Muscle of back (tissue), 11 donors: ENCODE data around the gene IGFALS. TPM values are rescaled to one million over a fixed set of nuclear protein-coding genes. Genes with fewer than 3 reads are reported as not detected.

Experiments used
- DNase-seq, 3 donors: peaks; one replicate each; pipeline versions ENCODE4 v3.0.0 to v3.0.0-alpha.2; 2013
- polyA plus RNA-seq, 10 donors: library from polyadenylated mRNA; unstranded; fragments of 120-200 nt; gene quantifications; one replicate each; pipeline ENCODE4 v1.2.1, GENCODE V29; 2013; ENCODE audit not compliant: insufficient read length in 10 of 10

IGFALS gene
- polyA plus RNA-seq, 10 donors: 0.21 to 0.49 (median 0.26) TPM; not detected in 1

- DNase-seq: no peak
Measured at GRCh38 chr16:1776991-1777374, 16.5 kb downstream of the IGFALS start.

GRCh38 chr16:1776672-1776955 lies 16.9 kb downstream of the IGFALS start:
- DNase-seq: no peak

DNA sequence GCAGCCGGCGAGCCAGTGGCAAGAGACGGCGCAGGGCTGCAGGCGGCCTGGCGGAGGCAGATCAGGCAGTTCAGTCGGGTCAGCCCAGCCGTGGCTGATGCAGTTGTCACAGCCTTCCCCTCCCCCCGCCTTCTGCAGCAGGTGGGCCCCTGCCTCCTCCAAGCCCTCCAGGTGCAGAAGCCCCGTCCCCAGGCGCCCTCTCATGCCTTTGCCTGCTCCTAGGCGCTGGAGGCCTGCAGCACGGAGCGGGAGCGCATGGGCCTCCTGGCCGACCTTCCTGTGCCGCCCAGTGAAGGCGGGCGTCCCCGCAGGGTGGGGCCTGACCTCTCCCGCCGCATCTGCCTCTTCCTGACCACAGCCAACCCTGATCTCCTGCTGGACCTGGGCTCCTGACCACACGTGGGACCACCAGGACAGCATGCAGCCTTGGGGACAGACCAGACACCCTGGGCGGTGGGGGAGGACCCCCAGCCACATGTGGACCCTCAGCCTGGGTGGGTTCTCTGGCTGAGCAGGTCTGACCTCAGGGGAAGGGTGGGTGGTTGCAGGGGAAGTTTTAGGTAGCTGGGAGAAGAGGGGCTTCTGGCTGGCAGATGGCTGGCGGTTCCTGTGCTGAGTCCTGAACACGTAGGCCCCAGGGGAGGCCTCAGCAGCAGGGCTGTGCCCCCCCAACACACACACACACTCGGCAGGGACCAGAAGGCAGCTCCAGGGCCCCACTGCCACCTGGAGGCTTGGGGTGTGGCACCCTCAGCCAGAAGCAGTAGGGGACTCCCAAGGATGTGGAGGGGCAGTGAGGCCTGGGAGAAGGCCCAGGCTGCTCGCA lies 17.4 kb downstream of the IGFALS start:
- DNase-seq: no peak

- no peak for DNase-seq
Measured at GRCh38 chr16:1775006-1775845, 18.3 kb downstream of the IGFALS start.

GRCh38 chr16:1774448-1774780 lies 19.1 kb downstream of the IGFALS start:
- no peak for DNase-seq

DNA sequence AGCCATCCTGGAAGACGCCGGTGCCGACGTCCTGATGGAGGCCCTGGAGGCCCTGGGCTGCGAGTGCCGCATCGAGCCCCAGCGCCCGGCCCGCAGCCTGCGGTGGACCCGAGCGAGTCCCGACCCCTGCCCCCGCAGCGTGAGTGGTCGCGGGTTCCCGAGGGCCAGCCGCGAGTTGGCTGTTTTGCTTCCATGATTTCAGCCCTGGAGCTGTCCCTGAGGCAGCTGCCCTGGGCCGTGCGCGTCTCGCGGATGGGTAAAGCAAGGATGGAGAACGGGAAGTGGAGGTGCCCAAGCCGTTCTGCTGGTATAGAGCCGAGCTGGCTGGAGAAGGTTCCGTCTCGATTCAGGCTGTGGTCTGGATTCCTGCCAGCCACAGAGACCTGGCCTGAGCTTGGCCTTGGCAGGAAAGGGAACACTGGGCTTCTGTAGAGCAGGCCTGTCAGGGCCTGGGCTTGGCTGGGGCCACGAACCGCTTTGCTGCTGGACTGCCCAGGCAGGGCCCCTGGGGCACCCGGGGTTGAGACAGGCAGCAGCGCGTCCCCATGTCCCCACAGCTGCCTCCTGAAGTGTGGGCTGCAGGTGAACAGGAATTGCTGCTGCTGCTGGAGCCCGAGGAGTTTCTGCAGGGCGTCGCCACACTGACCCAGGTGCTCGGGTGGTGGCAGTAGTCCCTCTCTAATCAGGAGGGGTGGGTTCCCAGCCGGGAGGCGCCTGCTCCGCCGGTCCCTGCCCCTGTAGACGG lies 19.6 kb downstream of the IGFALS start:
- no peak for DNase-seq

DNA sequence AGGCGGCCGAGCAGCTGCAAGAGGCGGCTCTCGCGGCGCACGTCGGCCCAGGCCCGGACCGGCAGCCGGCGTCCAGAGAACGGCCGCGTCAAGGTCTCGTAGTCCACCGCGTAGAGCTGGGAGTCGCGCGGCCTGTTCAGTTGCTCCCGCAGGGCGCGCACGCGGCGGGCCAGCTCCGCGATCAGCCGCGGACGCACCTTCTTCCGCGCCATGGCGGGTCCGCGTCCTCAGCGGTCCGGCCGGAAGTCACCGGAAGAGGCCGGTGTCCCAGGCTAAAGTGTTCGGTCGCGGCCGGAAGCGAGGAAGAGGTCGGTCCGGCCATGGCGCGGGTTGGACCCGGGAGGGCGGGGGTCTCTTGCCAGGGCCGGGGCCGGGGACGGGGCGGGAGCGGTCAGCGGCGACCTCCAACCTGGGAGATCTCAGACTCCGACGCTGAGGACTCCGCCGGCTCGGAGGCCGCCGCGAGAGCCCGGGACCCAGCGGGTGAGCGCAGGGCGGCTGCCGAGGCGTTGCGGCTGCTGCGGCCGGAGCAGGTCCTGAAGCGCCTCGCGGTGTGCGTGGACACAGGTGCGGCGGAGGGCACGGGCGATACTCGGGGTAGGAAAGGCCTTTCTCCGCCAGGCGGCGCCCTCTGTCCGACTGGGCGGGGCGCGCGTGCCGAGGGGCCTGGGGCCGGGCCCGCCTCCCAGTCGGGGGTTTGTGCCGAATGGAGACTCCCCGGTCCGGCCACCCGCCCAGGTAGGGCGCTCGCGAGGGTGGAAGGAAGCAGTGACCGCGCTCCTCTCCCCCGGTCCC lies 20.4 kb downstream of the IGFALS start, which contains the start of gene MRPS34:
TSS of gene MRPS34 (minus strand) at position 227 of the 795 bp plus-strand sequence. CDS start at position 212, 15 bp downstream.
- DNase-seq: peak; percentile 81 to 94 (median 90)

DNA sequence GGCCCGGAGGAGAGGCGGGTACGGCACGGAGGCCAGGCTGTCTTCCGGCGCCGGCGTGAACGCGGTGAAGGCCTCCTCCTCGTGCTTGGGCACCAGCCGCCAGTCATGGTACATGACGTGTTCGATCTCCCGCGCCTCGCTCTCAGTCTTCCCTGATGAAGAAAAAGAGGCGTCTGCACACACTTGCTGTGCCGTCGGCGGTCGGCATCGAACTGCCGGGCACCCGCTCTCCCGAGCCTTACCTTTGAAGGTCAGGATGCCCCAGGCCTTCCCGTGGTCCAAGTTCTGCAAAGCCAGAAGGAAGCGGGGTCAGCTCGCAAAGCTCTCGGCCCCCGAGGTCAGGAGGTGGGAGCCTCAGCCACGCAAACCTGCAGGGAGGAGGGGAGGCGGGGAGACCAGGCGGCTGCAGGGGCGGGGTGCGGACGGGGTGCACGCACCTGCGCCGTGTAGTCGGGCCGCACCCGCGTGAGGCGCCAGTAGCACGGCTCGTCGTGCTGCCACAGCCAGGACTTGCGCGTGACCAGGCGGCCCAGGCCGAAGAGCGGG lies 21.1 kb downstream of the IGFALS start, which contains the start of gene EME2:
TSS of gene EME2 (plus strand) at position 449 of the 546 bp plus-strand sequence. CDS start 418 bp downstream, outside the sequence.
- no peak for DNase-seq

DNA sequence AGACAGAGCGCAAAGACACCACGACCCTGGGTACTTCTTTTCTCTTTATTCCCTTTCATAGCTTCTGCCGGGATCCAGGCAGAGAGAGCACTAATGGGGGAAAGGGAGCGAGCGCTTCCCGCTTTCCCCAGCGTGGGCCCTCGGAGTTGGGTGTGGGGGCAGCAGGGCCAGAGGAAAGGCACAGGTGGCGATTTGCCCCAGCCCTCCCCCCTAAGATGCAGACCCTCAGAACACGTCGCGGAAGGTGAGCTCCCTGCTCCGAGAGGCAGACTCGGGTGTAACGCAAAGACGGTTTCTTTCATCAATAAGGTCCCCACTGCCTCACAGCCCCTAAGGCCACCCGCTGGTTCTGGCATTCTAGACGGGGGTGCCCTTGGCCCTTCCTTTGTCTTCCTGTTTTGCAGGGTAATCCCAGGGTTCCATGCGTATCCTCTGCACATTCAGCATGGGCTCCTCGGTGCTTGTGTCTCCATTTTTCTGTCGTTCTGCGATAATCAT lies 21.6 kb downstream of the IGFALS start:
- DNase-seq: peak in 1 of 3 donors; percentile 44

DNA sequence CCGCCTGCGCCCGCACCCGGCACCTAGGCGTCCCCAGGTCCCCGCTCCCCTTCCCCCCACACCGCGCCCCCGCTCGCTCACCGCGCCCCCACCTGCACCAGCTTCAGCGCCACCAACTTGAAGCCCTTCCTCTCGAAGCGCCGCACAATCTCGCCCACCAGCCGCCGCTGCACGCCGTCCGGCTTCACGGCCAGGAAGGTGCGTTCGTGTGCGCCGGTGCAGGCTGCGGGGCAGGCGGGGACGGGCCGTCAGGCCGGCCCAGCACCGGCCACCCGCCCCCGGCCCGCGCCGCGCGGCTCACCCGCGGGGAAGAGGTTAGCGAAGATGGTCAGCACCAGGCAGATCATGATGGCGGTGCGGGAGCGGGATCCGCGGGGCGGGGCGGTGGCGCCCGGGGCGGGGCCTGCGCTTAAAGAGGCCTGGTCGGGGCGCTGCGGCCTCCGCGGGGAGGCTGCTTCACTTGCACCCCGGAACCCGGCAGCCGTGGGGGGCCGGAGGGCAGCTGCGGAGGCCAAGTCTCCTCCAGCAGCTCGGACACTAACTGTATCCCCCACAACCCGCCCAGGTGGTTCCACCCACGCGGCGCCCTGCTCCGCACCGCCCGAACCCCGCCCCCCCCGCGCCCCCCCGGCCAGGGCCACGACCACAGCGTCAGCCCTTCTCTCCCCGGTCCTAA lies 22.2 kb downstream of the IGFALS start, which contains the start of gene NME3:
TSS of gene NME3 (minus strand) at position 356 of the 676 bp plus-strand sequence. CDS start at position 347, 9 bp downstream.
- peak; percentile 44 to 91 (median 80) for DNase-seq

DNA sequence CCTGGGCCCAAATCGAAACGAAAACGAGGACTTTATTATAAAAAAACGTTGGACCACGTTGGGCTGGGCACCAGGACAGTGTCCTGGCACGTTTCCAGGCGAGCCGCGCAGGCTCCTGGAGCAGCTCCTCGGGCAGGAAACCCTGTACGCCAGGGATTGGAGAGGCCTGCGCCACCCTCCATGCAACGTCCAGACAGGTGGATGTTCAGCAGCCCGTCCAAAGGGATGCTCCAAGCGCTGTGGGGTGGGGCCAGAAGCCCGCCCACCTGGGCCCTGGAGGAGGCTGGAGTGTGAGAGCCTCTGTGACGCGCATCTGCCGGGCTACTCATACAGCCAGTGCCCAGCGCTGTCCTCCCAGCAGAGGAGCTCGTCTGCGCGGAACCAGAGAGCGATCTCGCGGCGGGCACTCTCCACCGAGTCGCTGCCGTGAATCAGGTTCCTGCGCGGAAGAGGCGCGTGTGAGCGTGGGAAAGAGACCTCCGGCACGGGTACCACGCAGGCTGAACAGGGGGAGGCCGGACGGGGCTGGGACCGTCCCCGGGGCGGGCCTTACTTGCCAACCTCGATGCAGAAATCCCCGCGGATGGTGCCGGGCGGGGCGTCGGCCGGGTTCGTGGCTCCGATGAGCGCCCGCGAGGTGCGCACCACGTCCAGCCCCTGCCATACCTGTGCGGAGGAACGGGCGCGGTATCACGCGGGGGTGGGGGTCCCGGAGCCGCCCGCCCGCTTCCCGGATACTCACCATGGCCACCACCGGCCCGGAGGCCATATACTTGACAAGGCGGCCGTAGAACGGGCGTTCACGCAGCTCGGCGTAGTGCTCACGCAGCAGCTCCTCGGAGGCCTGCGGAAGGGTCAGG lies 22.9 kb downstream of the IGFALS start:
- peak in 1 of 3 donors; percentile 68 for DNase-seq

DNA sequence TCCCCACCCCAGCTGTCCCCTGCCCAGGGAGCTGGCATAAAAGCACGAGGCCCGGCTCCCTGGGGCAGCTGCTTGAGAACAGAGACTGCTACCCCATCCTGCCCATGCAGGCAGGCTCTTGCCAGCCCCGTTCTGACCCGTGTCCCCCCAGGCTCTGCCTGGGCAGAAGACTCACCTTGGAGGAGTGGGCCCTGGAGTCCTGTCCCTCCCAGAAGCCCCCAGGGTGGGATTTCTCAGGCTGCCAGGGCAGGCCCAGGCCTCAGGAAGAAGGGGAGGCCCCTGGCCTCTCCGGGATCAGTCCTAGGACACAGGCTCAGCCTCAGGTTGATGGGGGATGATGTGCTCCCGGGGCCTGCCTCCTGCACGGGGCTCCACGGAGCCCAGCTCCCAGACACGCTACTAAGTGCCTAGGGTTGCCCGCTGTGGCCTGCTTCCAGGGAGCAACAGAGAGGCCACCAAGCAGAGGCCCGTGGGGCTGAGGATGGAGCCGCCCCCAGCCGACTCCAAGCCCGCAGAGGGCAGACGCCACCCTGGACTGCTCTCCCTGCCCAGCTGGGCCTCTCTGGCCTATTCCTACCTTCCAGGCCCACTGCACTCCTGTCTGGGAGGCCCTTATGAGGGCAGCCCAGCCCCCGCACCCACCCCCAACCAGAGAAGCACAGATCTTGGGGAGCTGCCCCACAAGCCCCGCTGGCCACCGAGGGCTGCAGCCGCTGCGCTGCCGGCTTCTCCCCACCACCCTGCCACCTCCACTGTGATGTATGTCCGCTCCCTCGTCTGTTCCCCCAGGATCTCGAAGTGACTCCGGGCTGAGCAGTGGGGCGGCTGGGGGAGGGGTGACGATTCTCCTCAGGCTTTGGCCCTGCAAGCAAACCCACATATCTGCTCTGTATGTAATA lies 23.9 kb downstream of the IGFALS start:
- DNase-seq: no peak

DNA sequence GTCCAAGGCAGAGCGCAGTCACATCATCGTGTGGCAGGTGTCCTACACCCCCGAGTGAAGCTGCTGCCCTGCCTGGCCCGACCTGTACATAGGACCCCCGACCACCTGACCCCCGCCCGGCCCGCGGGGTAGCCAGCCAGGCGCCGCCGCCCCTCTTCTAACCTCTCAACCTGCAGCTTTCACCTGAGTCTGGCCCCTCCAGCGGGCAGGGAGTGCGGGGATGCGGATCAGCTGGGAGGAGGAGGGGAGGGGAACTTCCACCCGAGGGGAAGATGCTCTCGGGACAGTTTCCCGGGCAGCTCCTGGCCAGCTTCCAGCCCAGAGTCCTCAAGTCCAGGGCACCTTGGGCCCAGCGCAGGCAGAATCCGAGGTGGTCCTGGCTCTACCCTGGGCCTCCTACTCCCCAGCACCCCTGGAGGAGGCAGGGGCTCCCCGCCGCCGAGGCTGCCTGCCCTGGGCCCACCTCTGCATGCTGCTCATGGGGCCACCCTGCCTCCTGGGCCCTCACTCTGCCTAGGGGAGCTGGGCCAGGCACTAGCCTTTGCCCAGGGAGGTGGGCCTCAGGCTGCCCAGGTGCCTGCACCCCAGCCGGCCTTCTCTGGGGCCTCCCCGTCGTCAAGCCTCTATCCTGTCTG lies 24.6 kb downstream of the IGFALS start:
- DNase-seq: no peak

- no peak for DNase-seq
Measured at GRCh38 chr16:1768061-1768766, 25.3 kb downstream of the IGFALS start.

- DNase-seq: no peak
Measured at GRCh38 chr16:1767116-1767994, 26.1 kb downstream of the IGFALS start.

GRCh38 chr16:1766701-1767100 lies 26.8 kb downstream of the IGFALS start:
- no peak for DNase-seq
